Activated gamma-delta T cell treated with Interleukin-2 at 50 U/mL for 16 hours (primary cell): ENCODE results near the gene IGFBP1.
A peak's percentile ranks its signal among the peaks of the same experiment; 100 is the strongest.

ENCODE experiments used
- DNase-seq: peaks from one replicate; pipeline ENCODE4 v3.0.0-alpha.2; 2020

Gene IGFBP1

DNA sequence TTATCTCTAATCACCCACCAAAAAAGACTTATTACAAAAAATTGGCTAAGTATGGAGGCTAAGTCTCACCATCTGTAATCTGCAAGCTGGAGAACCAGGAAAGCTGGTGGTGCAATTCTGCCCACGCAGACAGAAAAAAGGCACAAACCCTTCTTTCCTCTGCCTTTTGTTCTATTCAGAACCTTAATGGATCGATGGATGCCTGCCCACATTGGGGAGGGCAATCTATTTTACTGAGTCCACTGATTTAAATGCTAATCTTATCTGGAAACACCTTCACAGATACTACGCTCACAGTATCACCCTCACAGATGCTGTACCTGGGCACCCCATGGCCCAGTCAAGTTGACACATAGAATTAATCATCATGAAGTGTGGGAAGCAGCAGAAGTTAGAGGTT is 22.6 kb downstream of the IGFBP1 start:
- no peak for DNase-seq

GRCh38 chr7:45911311-45911710 is 23.0 kb downstream of the IGFBP1 start:
- no peak for DNase-seq

DNA sequence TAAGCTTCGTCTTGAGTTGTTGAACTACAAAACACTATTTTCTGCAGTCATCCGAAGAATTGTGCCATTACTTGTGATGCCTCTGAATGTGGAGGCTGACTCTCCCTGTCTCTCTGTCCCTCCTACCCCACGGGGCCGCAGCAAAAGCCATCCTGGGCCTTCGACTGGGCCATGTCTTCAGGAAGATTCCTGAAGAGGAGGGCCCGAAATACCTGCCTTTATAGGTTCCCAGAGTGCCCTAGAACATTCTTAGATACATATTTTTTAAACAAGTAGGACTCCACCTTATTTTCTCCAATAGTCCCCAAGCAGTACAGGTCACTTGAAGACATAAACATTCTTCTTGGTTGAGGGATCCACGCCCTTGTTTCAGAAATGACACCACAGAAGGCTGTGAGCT is 24.7 kb downstream of the IGFBP1 start:
- no peak for DNase-seq

DNA sequence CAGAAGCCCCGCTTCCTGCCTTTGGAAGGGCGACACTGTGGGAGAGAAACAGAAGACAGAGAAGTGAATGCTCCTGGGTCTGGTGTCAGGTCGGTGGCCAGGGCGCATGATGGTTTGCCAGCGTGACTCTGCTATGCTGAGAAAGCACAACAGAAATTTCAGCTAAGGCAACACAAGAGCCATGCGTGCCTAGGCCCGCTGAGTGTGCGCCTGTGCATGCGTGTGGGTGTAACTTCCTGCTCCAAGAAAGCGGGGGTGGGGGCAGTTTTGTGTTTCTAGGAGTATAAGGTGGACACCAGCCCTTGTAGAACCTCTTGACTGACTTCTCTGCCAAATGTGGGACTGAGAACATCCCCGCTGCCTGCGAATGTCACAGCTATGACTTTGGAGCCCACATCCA is 26.6 kb downstream of the IGFBP1 start:
- DNase-seq = no peak

- DNase-seq = no peak
Measured at GRCh38 chr7:45915606-45916005, 27.3 kb downstream of the IGFBP1 start.

DNA sequence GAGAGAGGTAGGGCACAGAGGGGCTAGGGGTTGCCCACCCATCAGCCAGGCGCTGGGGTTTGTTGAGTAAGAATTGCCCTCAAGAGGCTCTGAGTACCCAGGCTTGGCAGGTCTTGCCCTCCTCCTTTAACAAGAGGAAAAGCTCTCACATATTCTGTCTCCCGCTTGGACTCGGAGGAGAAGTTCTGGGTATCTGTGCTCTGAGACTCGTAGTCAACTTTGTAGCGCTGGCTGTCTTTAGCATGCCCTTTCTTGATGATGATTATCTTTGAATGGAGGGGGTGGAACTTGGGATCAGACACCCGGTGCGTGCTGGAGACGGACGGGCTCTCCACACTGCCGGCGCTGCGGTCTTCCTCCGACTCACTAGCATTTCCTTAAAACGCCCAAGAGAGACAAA is 28.8 kb downstream of the IGFBP1 start:
- DNase-seq = no peak

GRCh38 chr7:45917658-45918057 is 29.4 kb downstream of the IGFBP1 start:
- DNase-seq = peak; percentile 61

DNA sequence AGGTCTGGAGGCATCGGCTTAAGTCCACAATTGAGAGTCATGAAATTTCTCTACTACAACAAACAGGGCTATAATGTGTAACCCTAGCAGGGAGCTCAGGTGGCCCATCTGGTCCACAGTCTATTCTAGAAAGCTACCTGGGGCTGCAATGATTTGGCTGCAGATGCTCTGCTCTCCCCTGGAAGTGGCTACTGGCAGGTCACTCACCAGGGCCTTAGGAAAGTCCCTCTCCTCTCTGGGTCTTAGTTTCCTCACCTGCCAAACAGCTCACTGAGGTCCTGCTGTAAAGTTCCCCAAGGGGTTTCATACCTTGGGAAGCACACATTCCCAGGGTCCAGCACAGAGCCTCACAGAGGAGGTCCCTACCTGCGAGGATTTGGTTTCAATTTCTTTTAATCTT is 30.3 kb downstream of the IGFBP1 start:
- no peak for DNase-seq

DNA sequence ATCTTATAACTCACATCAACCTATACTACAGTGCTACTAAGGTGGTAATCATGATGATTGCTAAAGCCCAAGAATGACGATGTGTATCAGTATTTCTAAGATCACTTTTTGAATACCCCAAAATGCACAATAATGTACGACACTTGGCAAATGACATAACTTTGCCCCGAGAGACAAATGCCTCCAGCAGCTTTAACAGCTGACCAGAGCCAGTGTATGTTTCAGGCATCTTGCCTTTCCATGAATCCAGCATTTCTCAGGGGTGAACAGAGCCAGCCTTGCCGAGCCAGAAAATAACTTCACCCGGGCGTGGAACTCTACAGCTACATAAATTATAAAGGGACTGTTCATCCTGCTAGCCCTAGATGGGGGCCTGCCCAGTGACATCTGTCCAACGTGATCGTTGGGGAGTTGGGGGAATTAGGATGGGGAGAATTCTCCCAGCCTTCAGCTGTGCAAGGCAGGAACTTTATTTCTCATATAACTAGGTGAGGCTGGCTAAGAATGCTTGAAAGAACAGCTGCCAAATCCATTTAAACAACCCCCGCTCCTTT is 31.0 kb downstream of the IGFBP1 start:
- DNase-seq = no peak

DNA sequence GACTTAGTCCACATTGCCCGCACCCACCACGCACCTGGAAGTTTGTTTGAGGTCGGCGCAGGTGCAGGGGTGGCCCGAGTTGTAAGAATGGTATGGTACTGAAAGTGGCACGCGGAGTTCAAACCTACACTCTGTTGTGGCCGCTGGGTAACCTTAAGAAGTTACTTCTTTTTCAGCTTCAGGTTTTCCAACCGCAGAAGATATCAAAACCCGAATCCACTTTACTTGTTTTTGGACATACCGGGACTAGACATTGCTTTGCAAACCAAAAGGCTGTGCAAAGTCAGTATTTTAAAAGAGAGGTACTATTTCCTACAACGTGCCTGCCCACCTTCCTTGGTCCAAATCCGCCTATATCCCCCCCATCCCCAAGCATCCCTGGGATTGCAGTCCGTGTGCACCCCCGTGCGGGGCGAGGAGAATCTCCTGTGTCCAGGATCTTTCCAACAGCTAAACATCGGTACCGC is 31.7 kb downstream of the IGFBP1 start:
- DNase-seq = no peak

DNA sequence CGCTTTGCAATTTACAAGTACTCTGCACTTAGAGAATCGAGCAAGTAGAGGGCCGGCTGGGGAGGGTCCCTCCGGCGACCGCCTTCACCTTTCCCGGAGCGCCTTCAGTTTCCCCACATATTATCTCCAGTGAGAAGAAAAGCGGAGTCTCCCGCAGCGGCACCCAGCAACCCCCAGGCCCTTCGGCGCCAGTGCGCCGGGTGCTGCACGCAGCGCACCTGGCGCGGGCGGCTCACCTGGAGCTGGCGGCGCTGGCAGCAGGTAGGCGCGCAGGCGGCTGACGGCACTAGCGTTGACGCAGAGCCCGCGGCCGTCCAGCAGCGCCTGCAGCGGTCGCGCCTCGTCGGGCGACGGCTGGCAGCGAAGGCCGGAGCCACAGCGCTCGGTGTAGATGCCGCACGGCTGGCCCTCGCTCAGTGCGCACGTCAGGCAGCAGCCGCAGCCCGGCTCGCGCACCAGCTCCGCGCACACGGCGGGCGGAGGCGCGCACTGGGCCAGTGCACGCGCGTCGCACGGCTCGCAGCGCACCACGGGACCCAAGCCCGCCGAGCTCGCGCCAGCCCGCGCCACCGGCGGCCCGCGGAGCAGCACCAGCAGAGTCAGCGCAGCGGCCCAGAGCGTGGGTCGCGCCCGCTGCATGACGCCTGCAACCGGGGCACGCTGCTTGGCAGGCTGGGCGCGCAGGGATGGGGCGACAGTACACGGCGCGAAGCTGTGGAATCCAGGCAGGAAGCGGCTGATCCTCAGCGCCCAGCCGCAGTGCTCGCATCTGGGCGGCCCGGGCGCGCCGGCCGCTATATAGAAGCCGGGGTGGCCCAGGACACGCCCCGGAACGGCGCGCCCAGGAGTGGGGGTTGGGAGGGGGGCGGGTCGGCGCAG is 32.5 kb downstream of the IGFBP1 start, which contains the start of gene IGFBP3:
IGFBP3 (minus strand) TSS at position 771 of the 879 bp plus-strand sequence; CDS start at position 639, 132 bp downstream.
- no peak for DNase-seq

- DNase-seq = no peak
Measured at GRCh38 chr7:45921381-45921698, 33.1 kb downstream of the IGFBP1 start.

DNA sequence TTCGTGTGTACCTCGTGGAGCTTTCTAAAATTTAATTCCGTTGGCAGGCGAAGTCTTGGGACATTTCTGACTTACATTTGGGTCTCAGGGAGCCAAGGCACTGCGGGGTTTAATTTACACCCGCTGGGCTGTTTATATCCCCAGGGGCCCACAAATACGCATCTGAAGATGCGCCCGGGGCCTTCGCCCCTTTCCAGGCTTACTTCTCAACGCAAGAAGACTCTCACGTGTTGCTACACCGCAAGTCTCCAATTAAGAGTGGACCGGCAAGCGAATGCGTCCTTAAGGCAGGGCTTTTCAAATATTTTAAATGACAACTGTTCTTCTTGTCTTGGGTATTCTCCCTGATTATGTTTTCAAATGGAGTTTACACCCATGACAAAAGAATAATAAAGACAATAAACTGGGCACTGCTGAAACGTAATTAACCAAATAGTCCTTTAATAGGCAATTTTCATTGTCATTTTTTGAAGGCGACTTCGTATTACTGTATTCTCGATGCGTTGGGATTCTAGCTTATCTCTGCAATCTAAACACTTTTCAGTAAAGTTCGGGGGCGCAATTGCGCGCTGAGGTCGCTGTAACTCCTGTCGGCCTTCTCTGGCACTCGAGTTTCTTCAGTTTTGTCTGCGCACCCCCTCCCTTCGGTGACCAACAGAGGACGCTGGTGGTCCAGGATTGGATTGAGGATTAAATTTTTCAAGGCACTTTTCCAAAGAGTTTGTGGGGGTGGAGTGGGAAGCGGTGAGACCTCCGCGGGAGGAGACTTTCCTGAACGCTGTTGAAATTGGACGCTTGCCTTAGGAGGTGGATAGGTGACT is 33.6 kb downstream of the IGFBP1 start:
- DNase-seq = no peak

- DNase-seq = no peak
Measured at GRCh38 chr7:45922810-45923209, 34.5 kb downstream of the IGFBP1 start.

GRCh38 chr7:45923290-45923689 is 35.0 kb downstream of the IGFBP1 start:
- peak; percentile 28 for DNase-seq

- no peak for DNase-seq
Measured at GRCh38 chr7:45923818-45924217, 35.5 kb downstream of the IGFBP1 start.

DNA sequence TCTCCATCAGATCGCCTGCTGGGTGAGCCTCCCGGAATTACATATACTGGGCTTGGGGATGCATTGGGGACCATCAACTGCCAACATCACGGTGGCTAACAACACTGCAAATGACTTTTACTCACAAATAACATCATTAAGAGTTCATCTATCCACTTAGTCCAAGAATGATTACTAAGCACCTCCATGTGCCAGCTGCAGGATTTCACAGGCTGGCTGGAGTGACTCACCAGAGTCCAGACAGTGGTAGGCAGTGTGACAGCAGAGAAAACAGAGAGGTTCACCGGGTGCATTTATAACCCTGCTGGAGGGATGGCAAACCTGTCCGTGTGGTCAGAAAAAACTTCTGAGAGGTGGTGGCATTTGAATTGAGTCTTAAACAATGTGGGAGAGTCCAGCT is 36.0 kb downstream of the IGFBP1 start:
- DNase-seq = no peak

GRCh38 chr7:45927721-45928120 is 39.4 kb downstream of the IGFBP1 start:
- no peak for DNase-seq

GRCh38 chr7:45930967-45931366 is 42.7 kb downstream of the IGFBP1 start:
- no peak for DNase-seq

GRCh38 chr7:45937301-45937700 is 49.0 kb downstream of the IGFBP1 start:
- DNase-seq = no peak

- no peak for DNase-seq
Measured at GRCh38 chr7:45937862-45938261, 49.6 kb downstream of the IGFBP1 start.

- no peak for DNase-seq
Measured at GRCh38 chr7:45938626-45939302, 50.5 kb downstream of the IGFBP1 start.

- no peak for DNase-seq
Measured at GRCh38 chr7:45939574-45939973, 51.3 kb downstream of the IGFBP1 start.
